ENCODE data around the gene AURKAIP1. TPM values are rescaled to one million over a fixed set of nuclear protein-coding genes. Genes with fewer than 3 reads are reported as not detected.

Gene AURKAIP1
- 100 to 1,000 TPM in 3 of 4 donors, 10 to 100 TPM in 1; 98.4 to 152 (median 117) TPM for total RNA-seq

DNA sequence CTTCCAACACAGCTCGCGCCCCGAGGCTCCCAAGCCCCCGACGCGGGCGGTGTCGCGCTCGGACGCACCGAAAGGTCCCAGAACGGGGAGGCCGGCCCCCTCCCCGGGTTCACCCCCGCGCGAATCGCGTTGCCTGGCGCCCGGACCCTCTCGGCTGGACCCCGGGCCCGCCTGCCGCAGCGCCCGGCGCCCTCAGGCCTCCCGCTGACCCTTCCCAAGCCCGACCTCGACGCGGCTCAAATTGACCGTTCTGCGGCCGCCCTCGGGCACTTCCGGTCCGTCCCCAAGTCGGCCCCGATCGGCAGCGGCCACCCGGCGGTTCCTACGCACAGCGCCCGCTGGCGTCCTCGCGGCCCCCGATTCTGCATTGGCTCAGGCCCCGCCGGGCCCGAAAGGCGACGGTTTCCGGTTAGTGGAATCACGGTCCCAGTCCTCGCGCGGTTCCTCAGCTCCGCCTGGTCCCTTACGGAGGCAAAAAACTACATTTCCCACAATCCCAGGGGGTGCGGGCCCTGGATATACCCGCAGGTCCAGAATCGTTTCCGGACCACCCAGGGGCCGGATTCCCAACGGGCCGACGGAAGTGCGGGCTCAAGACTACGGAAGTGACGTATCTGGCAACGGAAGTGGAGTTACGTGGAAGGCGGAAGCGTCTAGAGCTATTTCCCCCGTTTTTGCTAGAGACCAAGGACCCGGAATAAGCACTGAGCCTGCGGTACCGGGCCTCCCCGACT, at the start of gene AURKAIP1:
TSS of gene AURKAIP1 (minus strand) at position 279 of the 734 bp plus-strand sequence. CDS start 451 bp downstream, outside the sequence.
- H3K4me1 ChIP-seq, result peaks cover 32 to 45% (median 43%) of the 10 kb centered on the region in 4 donors
- under 1% methylated on average over 27 of the region's 85 CpGs for WGBS
- TF ChIP-seq, protein P1, sequence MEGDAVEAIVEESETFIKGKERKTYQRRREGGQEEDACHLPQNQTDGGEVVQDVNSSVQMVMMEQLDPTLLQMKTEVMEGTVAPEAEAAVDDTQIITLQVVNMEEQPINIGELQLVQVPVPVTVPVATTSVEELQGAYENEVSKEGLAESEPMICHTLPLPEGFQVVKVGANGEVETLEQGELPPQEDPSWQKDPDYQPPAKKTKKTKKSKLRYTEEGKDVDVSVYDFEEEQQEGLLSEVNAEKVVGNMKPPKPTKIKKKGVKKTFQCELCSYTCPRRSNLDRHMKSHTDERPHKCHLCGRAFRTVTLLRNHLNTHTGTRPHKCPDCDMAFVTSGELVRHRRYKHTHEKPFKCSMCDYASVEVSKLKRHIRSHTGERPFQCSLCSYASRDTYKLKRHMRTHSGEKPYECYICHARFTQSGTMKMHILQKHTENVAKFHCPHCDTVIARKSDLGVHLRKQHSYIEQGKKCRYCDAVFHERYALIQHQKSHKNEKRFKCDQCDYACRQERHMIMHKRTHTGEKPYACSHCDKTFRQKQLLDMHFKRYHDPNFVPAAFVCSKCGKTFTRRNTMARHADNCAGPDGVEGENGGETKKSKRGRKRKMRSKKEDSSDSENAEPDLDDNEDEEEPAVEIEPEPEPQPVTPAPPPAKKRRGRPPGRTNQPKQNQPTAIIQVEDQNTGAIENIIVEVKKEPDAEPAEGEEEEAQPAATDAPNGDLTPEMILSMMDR (IDR thresholded peaks at IDR 0.05), result peak in 2 of 3 experiments; percentile 35 to 47
- TF ChIP-seq EP300 (IDR thresholded peaks at IDR 0.05) (no peak), POLR2A (IDR thresholded peaks at IDR 0.05; ENCODE audit: low read depth) (no peak), POLR2AphosphoS5 (IDR thresholded peaks at IDR 0.05) (peak; percentile 86 to 93)
- peaks cover 0 to 19% (median 15%) of the 10 kb centered on the region in 4 donors for H3K36me3 ChIP-seq
- peak within 1 kb of the TSS; percentile 71 to 99 (median 86) for H3K4me3 ChIP-seq
- H3K9me3 ChIP-seq, result no peaks in the 10 kb centered on the region
- no peaks in the 10 kb centered on the region for H3K27me3 ChIP-seq
- peak within 1 kb of the TSS; percentile 88 to 97 (median 95) for H3K27ac ChIP-seq (replicated peaks in 1 of 4)
- intact Hi-C loops (cut with DNase I), result loop anchor here (2.0 to 10.0 kb wide), 2 partner anchors 24 to 260 kb away; partner anchors contain the start of genes C1orf159 and CCNL2
- DNase-seq (ENCODE audit: extremely low spot score), result peak; percentile 99

DNA sequence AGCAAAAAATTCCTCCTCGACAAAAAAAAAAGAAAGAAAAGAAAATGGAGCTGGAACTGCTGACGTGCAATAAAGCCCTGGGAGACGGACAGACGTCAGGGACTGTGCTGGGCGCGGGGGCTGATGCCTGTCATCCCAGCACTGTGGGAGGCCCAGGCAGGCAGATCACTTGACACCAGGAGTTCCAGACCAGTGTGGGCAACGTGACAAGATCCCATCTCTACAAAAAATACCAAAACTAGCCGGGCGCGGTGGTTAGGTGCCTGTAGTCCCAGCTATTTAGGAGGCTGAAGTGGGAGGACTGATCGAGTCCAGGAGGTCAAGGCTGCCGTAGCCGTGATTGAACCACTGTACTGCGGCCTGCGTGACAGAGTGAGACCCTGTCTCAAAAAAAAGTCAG, 49.7 kb upstream of the AURKAIP1 start:
- H3K4me1 ChIP-seq, result peaks cover 25 to 71% (median 52%) of the 10 kb centered on the region in 4 donors
- no peak overlapping the region for H3K27ac ChIP-seq (replicated peaks in 1 of 4)
- no peaks in the 10 kb centered on the region for H3K9me3 ChIP-seq
- intact Hi-C loops (cut with DNase I), result no loop called here
- TF ChIP-seq, protein P1 (IDR thresholded peaks at IDR 0.05), result no peak
- TF ChIP-seq POLR2AphosphoS5 (IDR thresholded peaks at IDR 0.05) (no peak), EP300 (IDR thresholded peaks at IDR 0.05) (no peak), POLR2A (IDR thresholded peaks at IDR 0.05; ENCODE audit: low read depth) (no peak)
- no peak overlapping the region for H3K4me3 ChIP-seq
- H3K36me3 ChIP-seq, result no peaks in the 10 kb centered on the region
- 82% methylated on average over 15 of the region's 15 CpGs for WGBS
- DNase-seq (ENCODE audit: extremely low spot score), result no peak
- no peaks in the 10 kb centered on the region for H3K27me3 ChIP-seq

GRCh38 chr1:1423245-1423597, 48.2 kb upstream of the AURKAIP1 start:
- WGBS, result 75% methylated on average over 7 of the region's 7 CpGs
- TF ChIP-seq POLR2AphosphoS5 (IDR thresholded peaks at IDR 0.05) (no peak), POLR2A (IDR thresholded peaks at IDR 0.05; ENCODE audit: low read depth) (no peak), EP300 (IDR thresholded peaks at IDR 0.05) (no peak)
- TF ChIP-seq, protein P1 (IDR thresholded peaks at IDR 0.05), result no peak

DNA sequence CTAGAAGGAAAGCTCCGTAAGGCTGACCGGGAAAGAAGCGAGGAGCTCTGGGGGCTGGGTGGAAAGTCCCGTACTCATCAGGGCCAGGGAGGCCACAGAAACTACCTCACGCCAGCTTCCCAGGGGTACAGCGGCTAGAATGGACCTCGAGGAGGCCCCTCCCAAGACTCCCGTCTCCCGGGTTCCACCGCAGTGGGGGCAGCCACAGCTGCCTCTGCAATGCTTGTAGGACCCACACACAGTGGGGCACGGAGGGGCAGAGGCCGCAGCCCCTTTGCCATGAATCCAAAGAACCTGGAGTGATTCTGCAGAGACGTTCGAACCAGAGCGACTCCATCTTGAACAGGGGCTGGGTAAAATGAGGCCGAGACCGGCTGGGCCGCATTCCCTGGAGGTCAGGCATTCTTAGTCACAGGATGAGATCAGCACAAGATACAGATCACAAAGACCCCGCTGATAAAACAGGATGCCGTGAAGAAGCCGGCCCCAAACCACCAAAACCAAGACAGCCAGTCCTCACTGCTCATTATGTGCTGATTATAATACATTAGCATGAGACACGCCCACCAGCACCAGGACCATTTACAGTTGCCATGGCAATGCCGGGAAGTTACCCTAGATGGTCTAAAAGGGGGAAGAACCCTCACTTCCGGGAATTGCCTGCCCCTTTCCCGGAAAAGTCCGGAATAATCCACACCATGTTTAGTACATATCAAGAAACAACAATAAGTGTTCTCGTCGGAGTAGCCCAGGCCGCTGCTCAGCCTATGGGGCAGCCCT, 47.6 kb upstream of the AURKAIP1 start:
- TF ChIP-seq, protein P1 (IDR thresholded peaks at IDR 0.05), result no peak
- TF ChIP-seq EP300 (IDR thresholded peaks at IDR 0.05) (no peak), POLR2A (IDR thresholded peaks at IDR 0.05; ENCODE audit: low read depth) (no peak), POLR2AphosphoS5 (IDR thresholded peaks at IDR 0.05) (no peak)
- Histone ChIP-seq H3K36me3 (no peaks in the 10 kb centered on the region), H3K4me3 (no peak overlapping the region), H3K27me3 (no peaks in the 10 kb centered on the region), H3K27ac (replicated peaks in 1 of 4) (peak overlapping the region in 2 of 4 donors; percentile 10 to 68), H3K4me1 (peaks cover 8 to 73% (median 46%) of the 10 kb centered on the region in 4 donors), H3K9me3 (no peaks in the 10 kb centered on the region)
- intact Hi-C loops (cut with DNase I), result no loop called here
- WGBS, result 70% methylated on average over 28 of the region's 29 CpGs
- DNase-seq (ENCODE audit: extremely low spot score), result no peak

More at GRCh38 chr1:1423245-1423597, 48.2 kb upstream of the AURKAIP1 start:
- Histone ChIP-seq H3K27me3 (no peaks in the 10 kb centered on the region), H3K4me1 (peaks cover 10 to 71% (median 49%) of the 10 kb centered on the region in 4 donors), H3K36me3 (no peaks in the 10 kb centered on the region), H3K9me3 (no peaks in the 10 kb centered on the region), H3K4me3 (no peak overlapping the region), H3K27ac (replicated peaks in 1 of 4) (peak overlapping the region in 2 of 4 donors; percentile 10 to 68)
- intact Hi-C loops (cut with DNase I), result no loop called here
- DNase-seq (ENCODE audit: extremely low spot score), result no peak
